NCI-H774 (cell line): ENCODE measurements around the gene PMS1.
"Not testable (repeated sequence)": the region's sequence is repeated elsewhere in the genome, so short reads cannot be mapped to it uniquely, and the experiment has no call there.

Experiments used
- DNase-seq: peaks from one replicate; lab custom pipeline; 2025; lab: John Stamatoyannopoulos, UW

The PMS1 gene

DNA sequence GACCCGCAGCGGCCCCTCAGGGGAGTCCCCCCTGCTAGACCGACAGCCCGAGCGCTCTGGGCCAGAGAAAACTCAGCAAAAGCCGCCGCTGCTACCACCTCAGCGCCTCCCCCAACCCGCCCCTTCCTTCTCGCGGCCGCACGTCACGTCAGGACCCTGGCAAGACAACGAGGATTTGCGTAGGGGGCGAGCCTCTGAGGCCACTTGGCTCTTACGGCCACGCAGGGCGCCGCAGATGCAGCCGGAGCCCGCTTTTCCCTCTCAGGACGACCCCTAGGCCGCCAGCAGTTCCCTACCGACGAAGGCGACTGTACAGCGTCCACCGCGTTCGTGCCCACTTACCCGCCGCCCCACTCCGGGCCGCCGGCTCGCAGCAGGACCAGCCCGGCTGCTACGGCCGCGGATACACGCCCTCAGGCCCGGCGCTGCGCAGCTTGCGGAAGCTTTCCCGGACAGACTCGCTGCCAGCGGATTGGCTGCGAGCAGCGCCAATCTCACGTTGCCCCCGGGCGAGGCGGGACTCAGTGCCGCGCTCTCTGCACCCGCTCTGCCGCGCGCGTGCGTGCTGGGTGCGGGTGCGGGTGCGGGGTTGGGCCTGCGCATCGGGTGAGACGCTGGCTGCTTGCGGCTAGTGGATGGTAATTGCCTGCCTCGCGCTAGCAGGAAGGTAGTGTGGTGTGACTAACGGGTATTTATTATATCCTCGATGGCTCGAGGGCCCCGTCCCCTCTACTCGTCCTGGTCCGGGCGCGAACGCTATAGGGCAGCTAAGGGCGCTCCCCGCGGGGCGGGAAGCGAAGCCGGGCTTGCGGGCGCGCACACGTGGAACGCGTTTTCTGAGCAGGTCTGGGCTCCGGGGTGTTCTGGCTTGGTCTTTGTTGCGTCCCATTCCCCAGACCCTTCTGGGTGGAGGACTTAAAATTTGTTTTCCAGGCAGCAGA is at the start of gene PMS1, which contains the start of gene ORMDL1:
Gene PMS1, plus strand, starts transcription at position 524 of the 941 bp plus-strand sequence. CDS start 7,360 bp downstream, outside the sequence.
Gene ORMDL1, minus strand, starts transcription at position 413 of the 941 bp plus-strand sequence. CDS start 1,744 bp downstream, outside the sequence.
- peak; percentile 93 for DNase-seq

DNA sequence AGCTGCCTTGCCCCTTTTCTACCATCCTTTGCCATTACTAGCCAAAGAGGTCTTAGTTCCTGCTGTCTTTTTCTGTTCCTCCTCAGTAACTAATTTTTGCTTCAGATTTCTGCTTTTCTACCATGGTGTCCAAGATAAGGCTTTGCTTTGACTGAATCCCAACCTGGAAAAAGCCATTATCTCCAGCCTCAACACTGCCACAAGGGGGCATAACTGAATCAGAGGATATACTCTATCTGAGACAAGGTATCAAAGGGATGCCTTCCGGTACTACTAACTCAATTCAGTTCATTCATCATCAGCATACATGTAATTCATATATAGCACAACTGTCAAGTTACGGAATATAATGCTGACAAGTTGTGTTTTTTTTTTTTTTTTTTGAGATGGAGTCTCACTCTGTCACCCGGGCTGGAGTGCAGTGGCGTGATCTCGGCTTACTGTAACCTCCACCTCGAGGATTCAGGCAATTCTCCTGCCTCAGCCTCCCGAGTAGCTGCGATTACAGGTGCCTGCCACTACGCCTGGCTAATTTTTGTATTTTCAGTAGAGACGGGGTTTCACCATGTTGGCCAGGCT is 33.1 kb upstream of the PMS1 start:
- DNase-seq: no peak

DNA sequence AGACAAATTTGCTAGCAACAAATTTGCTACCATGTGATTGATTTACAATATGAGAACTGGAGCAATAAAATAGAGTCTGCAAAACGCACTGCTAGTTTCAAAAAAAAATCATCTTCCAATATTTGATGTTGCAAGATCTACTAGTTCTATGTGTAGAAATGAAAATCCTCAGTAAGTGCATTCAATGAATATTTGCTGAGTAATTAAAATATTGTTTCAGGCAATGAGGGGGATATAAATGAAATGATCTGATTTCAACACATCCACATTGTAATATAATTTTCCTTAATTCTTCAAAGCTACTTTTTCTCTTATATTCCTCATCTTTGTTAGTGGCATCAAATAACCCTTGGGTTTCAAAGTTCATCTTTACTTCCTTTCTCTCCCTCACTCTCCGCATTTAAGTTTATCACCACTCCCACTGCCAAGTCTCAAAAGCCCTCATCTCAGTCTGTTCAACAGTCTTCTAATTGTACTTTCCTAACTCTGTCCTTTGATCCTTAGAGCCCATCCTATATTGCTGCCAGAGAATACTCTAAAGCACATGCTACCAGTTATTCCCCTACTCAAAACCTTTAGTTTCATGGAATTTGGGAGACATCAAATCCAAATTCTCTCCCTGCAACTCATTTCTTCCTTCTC is 27.8 kb upstream of the PMS1 start:
- no peak for DNase-seq

DNA sequence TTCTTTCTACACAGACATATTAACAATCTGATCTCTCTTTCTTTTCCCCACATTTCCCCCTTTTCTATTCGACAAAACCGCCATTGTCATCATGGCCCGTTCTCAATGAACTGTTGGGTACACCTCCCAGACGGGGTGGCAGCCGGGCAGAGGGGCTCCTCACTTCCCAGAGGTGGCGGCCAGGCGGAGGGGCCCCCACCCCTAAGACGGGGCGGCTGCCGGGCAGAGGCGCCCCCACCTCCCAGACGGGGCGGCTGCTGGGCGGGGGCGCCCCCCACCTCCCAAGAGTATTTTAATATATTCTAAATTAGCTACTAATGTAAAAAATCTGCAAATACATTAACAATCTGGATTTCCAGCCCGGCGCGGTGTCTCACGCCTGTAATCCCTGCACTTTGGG is 24.1 kb upstream of the PMS1 start:
- not testable (repeated sequence) for DNase-seq

DNA sequence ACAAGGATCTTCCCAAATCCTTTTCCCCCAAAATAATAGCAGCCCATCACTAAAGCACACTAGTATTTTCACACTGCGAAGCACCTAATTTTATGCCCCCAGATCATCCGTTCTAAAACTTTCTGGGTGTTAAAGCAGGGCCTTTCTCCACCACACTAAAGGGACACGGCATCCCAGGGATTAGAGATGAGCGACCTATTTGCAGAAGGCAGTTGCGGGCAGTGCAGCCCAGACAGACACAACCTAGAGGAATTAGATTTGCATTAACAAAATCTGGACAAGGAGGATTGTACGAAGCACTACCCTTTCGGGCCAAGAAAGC is 22.1 kb upstream of the PMS1 start:
- no peak for DNase-seq

DNA sequence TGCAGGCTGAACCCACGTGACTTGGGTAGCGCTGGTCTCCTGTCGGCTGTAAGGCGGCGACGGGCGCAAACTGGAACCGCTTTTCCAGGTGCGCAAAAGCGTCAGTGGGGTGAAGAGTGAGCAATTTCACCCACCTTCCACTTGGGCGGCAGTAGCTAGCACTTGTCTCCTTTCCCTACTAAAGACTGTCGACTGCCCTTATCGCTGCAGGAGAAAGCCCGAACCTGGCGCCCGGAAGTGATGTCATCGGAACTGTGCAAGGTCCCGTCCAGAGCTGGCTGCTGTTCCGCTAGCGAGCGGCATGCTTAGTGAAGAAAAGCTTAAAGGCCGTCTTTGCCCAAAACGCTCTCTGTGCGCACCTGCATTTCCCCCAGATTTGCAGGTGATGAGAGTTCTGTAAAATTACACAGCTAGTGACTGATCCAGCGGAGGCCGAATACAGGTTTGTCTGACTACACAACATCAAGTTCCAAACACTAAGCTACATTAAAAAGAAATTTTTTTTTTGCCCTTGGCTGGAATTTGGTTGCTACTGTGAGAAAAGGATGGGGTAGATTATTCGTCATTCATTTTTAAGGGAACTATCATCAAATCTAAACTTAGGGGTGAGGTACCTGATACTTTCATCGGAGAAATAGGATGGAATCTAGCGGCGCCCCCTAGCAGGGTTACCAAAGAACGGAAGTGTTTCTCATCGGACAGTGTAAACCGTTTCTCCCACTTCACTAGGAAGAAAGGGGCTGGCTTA is 21.5 kb upstream of the PMS1 start, which contains the start of gene OSGEPL1:
Gene OSGEPL1, minus strand, starts transcription at position 242 of the 748 bp plus-strand sequence. CDS start 1,152 bp downstream, outside the sequence.
- peak; percentile 89 for DNase-seq

DNA sequence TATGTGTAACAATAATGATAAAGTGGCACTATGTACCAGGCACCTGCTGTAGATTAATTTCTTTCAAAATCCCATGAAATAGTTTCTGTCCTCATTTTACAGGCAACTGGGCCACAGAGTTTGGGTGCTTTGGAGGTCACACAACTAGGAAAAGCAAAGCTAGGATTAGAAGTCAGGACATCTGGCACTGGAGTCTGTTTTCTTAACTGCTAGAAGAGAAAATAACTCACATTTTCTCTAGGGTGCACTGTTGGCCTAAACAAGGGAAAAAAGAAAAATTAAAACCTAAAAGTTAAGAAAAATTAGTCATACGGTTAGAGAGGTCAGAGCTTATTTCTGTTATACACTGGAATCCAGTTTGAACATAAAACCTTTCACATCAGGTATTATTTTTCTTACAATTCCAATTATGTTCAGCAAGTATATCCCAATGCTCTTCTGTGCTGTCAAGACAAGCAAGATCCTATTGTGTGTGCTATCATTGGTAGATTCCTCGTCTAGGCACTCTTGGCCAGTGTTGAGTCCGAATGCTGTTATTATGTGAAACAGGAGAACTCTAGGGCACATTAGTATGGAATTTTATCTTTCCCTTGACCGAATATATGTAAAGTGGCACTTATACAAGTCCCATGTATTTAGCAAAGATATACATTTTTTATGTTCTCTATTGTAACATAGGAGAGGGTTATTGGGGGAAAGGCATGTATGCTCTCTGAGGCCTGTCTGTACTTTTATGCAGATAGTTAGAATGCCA is 20.2 kb upstream of the PMS1 start:
- no peak for DNase-seq

DNA sequence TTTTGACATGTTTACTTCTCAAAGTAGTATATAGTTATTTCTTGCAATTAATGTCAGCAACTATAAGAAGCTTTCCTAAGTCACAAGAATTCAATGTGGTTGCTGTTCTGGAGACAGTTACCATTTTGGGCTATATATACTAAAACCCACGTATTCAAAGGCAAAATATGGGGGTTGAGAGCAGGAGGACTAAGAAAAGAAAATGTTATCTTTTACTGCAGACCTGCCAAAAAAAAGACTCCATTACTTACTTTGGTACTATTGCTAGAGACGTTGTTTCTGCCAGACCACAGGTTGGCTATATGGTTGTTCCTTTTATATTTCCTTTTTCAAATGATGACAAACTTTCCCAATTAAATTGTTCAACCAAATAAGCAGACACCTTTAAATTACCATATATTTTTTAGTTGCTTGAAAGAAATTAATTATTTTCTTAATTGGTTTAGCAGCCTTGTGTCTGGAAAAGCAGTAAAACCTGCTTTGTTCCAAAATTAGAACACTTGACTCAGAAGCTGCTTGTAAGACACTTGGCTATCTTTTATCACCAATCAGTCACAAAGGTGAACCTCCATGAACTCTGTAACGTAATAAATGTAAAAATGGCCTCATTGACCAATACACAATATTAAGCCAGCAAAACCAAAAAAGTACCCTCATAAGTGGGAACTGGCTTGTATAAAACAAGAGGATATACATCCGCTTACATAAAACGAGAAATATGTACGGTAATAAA is 13.5 kb upstream of the PMS1 start:
- DNase-seq: no peak

DNA sequence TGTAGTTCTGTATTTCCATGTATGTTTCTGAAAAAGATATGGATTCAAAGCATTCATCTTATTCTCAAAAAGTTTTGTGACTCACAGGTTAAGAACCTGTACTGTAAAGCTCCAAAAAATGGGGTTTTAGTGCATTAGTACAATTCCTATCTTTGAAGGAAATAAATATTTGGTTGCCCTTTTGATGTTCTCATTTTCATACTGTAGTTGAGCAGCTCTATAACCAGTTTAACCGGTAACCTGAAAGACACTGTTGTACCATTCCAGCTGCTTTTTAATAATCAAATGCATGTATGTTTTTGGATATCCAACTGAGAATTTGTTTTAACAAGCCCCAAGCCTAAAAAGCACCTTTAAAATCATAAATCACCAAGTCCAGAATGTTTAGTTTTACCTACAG is 12.0 kb upstream of the PMS1 start:
- no peak for DNase-seq

DNA sequence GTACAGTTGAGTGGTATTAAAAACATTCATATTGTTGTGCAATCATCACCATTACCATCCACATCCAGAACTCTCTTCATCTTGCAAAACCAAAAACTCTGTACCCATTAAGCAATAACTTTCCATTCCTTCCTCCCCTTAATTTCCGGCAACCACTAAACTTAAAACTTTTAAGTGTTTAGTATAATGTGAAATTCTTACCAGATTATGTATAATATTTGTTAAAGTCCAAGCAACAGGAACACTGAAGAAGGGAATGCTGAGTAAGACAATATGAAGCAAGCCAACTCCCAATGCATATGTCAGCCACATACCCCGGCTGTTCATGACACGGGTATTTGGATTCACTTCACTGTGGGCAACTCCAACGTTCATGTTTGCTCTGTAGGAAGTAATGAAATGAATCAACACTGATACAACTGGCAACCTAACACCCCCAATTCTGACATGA is 2.0 kb upstream of the PMS1 start:
- DNase-seq: no peak

DNA sequence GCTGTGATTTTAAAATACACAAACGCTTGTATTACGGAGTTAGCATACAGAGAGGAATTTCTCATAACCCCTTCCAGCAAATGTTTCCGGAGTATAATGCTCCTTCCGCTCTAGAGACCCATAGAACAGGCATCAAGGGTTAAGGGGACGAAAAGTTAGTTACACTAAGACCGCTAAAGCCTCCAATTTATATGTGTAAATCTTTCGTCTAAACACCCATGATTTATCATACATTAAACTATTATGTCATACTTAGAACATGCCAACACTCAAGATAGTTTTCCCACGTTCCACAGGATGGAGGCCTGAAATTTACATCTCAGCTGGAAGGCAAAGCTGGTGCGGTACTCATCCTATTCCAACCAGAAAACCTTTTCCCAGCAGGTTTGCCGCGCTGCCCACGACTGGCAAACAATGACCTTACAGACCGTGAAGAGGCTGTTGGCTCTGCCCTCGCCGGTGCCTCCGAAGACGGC is 761 bp upstream of the PMS1 start:
- DNase-seq: no peak

DNA sequence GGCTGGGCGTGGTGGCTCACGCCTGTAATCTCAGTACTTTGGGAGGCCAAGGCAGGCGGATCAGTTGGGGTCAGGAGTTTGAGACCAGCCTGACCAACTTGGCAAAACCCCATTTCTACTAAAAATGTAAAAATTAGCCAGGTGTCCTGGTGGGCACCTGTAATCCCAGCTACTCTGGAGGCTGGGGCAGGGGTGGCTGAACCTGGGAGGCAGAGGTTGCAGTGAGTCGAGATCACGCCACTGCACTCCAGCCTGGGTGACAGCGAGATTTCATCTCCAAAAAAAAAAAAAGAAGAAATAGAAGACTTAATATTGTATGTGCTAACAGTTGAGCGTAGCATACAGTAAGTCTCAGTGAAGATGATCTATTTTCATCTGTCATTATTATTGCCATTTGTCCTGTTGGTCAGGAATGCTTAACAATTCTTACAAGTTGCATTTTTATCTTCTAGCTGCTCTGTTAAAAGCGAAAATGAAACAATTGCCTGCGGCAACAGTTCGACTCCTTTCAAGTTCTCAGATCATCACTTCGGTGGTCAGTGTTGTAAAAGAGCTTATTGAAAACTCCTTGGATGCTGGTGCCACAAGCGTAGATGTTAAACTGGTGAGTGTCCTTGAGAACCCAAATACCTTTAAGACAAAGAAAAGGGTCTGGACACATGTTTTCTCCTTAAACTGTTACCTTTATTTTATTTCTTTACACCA is 7.2 kb downstream of the PMS1 start:
- DNase-seq: no peak

DNA sequence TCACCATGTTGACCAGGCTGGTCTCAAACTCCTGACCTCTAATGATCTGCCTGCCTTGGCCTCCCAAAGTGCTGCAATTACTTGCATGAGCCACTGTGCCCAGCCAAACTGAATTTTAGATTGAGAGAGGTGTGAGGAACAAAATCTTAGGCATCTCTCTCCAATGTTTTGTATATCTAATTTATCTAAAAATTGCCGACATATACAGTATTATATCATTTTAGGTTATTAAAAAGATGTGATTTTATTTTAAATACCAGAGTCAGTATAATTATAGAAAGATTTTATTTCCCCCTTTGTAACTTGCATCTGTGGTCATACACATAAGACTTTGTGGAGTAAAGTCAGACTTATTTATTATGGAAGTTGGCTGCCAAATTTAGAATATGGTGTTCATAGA is 10.1 kb downstream of the PMS1 start:
- no peak for DNase-seq

DNA sequence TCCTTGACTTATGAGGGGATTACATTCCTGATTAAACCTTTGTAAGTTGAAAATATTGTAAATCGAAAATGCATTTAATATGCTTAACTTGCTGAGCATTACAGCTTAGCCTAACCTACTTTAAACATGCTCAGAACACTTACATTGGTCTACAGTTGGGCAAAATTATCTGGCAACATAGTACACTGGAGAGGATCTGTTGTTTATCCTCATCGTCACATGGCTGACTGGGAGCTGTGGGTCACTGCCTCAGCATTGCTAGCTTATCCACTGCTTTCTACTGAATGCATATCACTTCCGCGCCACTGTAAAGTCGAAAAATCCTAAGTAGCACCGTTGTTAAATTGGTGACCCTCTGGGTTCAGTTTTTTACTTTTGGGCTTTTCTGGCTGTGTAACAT is 13.7 kb downstream of the PMS1 start:
- no peak for DNase-seq

DNA sequence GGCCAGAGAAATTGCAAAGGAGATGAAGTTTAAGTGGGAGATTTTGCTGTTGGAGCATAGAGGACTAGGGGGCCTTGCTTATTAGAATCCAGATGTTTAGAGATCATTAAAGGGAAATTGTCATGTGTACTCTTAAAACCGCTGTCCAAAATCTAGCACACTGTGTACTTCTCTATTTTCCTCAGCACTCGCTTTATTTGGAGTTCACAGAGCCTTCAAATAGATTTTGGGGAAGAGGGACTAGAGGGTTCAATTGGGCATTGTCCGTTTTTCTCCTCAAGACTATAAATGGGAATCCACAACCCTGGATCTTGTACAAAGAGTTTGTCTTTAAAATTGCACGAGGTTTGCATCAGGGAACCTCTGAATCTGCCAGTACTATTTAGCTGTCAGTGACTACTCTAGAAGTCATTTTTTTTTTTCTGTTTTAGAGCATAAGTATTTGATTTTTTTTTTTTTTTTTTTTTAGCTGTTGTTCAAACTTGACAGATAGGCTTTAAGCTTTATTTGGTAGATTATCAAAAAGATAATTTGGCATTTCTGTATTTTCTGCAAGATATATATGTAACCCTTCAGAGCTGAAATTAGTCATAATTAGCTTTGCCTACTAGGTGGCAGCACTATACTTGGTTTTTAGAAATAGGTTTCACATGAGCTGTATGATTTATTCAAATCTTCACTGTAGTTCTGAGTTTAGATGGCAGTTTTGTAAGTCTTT is 14.2 kb downstream of the PMS1 start:
- no peak for DNase-seq

DNA sequence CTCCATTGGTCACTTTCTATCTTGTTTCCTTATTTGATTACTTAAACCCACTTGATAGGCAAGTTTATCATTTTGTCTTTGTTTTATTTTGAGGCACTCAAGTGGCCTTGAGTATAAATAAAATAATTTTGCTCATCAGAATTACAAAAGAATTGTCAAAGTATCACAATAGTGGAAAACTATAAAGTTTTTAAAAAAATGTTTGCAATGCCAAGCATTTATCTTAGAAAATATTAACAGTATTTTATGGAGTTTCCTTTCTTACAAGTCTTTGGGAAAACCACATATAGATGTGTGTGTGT is 14.7 kb downstream of the PMS1 start:
- DNase-seq: no peak

DNA sequence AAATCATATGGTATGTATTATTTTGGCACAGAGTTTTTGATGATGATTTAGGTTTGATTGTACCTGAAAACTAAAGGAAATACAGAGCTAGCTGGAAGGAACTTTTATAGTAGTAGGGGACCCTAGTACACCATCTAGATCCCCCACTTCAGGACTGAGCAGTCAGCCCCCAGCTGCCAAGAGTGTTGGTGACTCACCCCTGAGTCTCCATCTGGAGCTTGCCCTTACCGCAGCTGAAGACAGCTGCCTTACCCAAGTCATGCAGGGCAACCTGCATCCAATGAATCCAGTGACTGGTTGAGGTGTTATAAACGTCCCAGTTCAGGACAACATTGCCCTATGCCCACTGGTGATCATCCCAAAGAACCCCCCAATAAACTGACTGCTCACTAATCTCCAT is 15.3 kb downstream of the PMS1 start:
- no peak for DNase-seq

DNA sequence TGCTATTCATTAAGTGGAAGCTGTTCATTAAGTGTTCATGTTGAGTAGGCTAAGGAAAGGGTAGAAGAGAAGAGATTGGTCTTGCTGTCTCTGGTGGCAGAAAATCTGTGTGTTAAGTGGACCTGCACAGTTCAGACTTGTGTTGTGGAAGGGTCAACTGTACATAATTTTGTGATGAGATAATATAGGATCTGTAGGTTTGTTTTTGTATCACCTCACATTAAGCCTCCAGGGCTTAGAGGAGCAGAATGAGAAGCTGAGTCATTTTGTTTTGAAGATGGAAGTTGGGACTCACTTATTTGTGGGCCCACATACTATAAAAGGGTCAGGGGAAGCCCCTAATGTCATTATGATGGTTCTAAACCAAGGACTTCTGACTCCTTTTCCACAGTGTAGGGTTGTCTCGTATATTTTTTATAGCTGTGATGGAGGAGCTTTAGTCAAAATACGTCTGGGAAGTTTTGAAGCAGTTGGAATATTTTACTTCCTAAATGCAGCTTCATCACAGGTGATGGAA is 18.2 kb downstream of the PMS1 start:
- no peak for DNase-seq

DNA sequence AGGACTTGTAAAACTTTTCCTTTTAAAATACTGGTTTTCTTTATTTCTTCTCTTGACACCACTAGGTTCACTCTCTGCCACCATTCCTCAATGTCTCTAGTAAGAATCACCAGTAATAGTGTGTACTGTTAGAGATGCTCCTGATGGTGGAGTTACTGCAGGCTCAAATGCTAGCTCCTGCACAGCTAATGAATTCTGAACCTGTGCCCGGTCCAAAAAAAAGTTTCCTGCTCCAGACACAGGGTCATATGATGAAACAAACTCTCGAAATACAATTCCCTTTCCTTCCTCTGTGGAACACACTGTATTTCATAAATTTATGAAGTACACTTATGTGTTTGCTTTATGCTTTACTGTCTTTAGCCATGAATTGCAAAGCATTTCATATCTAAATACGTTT is 19.2 kb downstream of the PMS1 start:
- no peak for DNase-seq
